NCI-H2171 (cell line): ENCODE data around the gene DNASE1L1.
"Not testable (repeated sequence)": the region's sequence is repeated elsewhere in the genome, so short reads cannot be mapped to it uniquely, and the experiment has no call there.

Source experiments
- DNase-seq: peaks from one replicate; lab custom pipeline; 2025; lab: John Stamatoyannopoulos, UW

Gene DNASE1L1

DNA sequence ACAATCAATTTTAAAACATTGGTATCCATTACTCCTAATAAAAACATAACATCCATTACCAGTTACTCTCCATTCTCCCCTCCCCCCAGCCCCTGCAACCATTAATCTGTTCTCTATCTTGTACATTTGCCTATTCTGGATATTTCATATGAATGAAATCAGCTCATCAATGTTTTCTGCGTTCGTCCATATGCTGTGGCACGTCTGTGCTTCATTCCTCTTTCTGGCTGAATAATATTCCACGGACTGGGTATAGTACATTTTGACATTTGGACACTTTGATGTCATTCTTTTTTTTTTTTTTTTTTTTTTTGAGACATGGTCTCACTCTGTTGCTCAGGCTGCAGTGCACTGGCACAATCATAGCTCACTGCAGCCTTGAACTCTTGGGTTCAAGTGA is 5.2 kb downstream of the DNASE1L1 start:
- DNase-seq = no peak

- DNase-seq = no peak
These were observed 5.9 kb downstream of the DNASE1L1 start for GRCh38 chrX:154403192-154403591.

- no peak for DNase-seq
These were observed 6.4 kb downstream of the DNASE1L1 start for GRCh38 chrX:154402622-154403127.

DNA sequence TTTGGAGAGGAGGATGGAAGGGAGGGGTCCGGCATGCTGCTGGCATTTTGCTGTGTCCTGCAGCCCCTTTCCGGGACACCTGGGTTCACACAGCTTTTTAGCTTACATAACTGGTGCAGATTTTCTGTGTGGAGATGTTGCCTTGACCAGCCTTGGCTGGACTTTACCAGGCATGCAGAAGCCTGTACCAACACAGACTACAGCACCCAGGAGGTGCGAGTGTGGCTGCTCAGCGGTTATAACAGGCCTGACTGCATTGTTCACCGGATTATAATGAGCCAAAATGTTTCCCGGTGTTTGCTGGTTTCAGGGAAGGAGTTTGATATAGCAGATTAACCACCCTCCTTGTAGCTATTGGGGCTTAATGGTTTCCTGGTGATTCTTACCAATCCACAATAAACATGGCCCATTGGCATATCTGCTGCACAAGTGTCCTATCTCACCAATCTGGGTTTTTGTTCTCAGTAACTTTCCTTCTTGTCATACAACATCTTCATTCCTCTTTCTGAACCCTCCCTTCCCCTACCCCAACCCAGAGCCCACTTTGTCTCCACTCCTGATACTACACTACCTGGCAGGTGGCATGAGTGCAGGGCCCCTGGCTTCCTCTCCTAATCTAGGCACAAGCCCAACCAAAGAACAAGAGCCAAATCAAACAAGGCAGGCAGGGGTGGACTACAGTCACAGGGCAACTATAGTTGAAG is 7.0 kb downstream of the DNASE1L1 start:
- no peak for DNase-seq

DNA sequence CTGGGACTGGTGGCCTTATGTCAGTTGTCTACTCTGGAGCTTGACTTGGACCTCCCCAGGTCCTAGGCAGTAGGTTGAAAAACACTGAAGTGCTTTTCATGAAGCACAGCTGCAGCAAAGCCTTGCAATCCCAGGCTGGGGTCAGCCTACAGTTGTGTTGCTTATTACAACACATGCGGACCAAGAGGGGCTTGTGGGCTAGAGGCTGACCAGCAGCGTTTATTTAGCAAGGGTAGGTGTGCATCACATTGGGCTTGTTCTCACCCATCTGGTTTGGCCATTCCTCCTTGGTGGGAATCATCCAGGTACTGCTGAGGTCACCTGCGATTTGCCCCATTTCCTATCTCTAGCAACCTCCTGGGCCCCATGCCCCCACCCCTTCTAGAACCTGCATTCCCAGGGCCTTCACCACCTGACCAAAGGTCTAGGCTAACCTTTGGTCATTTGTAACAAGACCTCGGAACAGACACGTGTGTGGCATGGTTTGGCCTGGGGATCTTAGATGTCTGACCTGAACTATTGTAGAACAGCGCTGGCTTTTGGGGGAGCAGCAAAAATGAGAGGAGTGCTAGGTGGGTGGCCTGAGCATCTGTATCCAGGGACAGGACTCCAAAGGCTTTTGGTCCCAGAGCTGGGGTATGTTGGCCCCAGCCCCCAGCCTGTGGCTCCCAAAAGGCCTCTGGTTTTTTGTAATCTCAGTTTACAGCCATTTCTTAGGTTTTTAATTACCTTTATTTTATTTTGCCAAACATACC is 7.8 kb downstream of the DNASE1L1 start:
- no peak for DNase-seq

DNA sequence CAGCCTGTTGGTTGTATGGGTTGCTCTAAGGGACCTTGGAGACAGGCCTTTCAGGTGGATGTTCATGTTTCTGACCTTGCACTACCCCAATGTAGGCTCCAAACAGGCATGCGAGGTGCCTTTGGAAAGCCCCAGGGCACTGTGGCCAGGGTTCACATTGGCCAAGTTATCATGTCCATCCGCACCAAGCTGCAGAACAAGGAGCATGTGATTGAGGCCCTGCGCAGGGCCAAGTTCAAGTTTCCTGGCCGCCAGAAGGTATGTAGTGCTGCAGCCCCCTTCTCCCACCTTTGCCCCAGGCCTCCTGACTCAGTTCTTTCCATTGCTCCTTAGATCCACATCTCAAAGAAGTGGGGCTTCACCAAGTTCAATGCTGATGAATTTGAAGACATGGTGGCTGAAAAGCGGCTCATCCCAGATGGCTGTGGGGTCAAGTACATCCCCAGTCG is 8.7 kb downstream of the DNASE1L1 start:
- not testable (repeated sequence) for DNase-seq

GRCh38 chrX:154399527-154400368 is 9.3 kb downstream of the DNASE1L1 start:
- no peak for DNase-seq

DNA sequence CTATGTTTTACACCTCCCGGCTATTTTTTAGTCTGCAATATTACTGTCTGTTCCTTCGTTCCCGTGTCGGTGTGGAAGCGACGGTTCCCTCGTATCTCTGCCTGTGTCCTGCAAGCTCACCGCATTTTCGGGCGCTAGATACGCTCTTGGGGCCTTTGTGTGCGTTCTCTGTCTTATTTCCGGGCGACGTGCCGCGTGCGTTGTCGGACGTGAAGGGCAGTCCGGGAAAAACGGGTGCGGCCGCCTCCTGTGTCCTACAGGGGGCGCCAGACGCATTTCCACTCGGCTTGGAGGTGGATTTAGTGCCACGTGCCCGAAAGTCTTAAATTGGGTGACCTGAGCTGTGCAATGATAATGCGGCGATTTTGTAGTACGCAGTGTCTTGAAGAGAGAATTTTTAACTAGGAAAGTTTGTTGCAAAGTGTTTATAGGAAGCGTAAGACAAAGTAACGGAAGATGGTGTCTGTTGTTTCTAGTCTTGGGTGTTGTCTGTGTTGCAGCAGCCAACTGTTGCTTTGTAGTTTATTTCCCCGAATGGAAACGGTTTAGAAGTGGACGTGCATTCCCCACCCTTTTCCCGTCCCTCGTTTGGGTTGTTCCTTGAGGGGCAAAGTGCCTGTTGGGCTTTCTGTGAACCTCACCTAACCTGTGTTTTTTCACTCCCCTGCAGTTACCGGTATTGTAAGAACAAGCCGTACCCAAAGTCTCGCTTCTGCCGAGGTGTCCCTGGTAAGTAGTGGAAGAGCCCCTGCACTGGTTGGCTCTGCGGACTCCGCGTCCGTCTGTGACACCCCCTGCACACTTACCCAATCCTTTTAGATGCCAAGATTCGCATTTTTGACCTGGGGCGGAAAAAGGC is 10.2 kb downstream of the DNASE1L1 start:
- DNase-seq = peak; percentile 37

GRCh38 chrX:154397888-154398667 is 11.0 kb downstream of the DNASE1L1 start, which contains the start of gene RPL10:
TSS of gene RPL10 (plus strand) at chrX:154398377. CDS start at chrX:154398520, 143 bp downstream.
- peak; percentile 79 for DNase-seq

GRCh38 chrX:154396973-154397887 is 11.8 kb downstream of the DNASE1L1 start:
- peak; percentile 45 for DNase-seq

DNA sequence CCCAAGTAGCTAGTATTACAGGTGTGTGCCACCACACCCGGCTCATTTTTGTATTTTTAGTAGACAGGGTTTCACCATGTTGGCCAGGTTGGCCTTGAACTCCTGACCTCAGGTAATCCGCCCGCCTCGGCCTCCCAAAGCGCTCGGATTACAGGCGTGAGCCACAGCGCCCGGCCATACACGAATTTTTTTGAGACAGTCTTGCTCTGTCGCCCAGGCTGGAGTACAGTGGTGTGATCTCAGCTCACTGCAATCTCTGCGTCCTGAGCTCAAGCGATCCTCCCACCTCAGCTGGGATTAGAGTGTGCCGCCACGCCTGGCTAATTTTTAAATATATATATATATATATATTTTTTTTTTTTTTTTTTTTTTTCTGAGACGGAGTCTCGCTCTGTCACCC is 12.7 kb downstream of the DNASE1L1 start:
- not testable (repeated sequence) for DNase-seq

DNA sequence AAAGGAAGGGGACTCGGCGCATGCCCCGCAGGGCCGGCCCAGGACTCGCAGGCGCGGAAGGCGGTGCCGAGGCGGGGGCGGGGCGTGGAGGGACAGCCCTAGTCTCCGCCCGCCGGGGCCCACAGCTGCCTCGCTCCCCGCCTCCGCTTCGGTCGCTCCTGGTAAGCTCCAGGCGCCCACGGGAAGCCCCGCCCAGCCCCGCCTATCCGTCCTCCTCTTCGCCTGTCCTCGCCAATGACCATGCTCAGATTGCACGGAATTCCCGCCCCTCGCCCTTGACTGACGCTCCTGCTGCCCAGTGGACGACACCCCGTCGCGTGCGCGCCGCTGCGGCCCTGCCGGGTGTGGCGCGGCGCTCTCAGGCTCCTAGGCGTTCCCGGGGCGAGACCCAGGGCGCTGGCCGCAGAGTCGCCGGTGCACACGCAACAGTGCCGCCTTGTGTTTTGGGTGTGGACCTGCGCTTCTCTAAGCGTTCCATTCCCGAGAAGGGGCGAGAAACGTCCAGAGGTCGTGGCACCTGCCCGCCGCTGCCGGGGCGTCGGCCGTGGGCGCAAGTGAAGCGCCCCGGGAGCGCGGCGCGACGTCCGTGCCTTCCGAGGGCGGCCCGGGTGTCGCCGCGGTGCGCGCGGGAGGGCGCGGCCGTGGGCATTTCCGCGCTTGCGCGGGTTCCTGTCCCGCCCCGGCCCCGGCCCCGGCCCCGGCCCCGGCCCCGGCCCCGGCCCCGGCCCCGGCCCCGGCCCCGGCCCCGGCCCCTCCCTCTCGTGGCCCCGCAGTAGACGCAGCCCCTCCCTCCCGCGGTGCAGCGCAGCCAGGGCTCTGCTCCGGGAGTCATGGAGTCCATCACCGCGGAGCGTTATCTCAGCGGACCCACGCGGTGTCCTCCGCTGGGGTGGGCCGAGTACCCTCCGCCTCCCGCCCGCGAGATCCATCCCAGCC is 19.0 kb downstream of the DNASE1L1 start:
- not testable (repeated sequence) for DNase-seq

GRCh38 chrX:154388649-154389048 is 20.4 kb downstream of the DNASE1L1 start:
- DNase-seq = not testable (repeated sequence)

- DNase-seq = not testable (repeated sequence)
These were observed 21.0 kb downstream of the DNASE1L1 start for GRCh38 chrX:154388094-154388493.

- no peak for DNase-seq
These were observed 24.7 kb downstream of the DNASE1L1 start for GRCh38 chrX:154384284-154384892.

DNA sequence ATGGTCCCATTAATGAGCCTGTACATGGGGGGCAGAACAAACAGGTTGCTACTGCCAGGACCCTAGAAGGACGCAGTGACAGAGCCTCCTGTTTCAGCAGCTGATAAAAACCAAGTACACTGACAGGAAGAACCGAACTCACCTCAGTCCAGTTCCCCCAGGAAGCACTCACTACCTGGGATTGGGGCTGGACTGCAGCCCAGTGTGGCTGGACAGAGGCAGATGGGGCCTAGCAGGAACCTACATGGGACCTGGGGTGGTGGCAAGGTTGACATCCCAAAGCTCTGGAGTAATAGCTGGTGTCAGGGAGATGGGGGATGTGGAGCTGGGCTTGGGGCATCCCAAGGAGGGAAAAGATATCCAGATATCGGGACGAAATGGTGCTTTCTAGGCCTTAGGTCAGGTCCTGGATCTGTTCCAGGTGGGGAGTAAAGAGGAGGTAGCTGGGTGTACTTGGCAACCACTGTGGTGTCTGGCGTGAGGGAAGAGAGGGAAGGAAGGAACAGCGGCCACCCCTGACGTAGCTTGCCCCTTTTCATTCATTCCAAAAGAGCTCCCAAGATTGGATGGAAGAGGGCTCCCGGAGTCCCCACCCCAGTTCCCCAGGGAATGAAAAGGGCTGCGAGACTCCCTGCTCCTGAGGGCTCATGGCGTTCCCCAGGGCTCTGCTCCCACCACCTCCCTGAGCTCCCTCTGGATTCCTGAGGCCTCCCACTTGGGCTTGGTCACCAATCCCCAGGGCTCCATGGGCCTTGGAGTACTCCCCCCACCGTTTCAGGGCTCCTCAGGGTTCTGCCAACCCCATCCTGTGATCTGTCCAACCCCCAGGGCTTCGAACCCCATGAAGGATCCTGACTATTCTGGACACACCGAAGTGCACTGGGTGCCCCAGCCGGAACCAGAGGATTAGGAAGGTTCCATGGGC is 25.4 kb downstream of the DNASE1L1 start:
- no peak for DNase-seq
